Lung (tissue), 12 donors: Measurements from ENCODE around the gene COMMD1. TPM values are rescaled to one million over a fixed set of nuclear protein-coding genes. Genes with fewer than 3 reads are reported as not detected.
"Not testable (repeated sequence)": the region's sequence is repeated elsewhere in the genome, so short reads cannot be mapped to it uniquely, and the experiment has no call there.

Source experiments
- ATAC-seq: fragments of 200-7000 bp; cut with Tn5 transposase; one replicate; pipeline ENCODE4 v1.9.1; 2020; ENCODE audit warnings: moderate number of reproducible peaks; ENCODE audit not compliant: insufficient read depth, low FRiP score
- DNase-seq, 3 donors: peaks; one replicate each; pipeline ENCODE4 v3.0.0-alpha.2; 2013 to 2017
- H3K27ac ChIP-seq, 2 donors: one replicate each; pipeline ENCODE4 v1.5.1; 2013; ENCODE audit warnings: mild to moderate bottlenecking in 2 of 2, moderate library complexity in 2 of 2, control low read depth in 1 of 2, inconsistent platforms in 1 of 2, low read depth in 1 of 2, low read length in 1 of 2
- H3K27me3 ChIP-seq, 3 donors: one replicate each; pipeline ENCODE4 v1.5.1; 2013; ENCODE audit warnings: low read length in 2 of 3; ENCODE audit not compliant: control insufficient read depth in 3 of 3, insufficient read depth in 3 of 3
- H3K36me3 ChIP-seq, 4 donors: one replicate each; pipeline ENCODE4 v1.5.1; 2013; ENCODE audit warnings: low read length in 4 of 4, mild to moderate bottlenecking in 1 of 4, moderate library complexity in 1 of 4; ENCODE audit not compliant: control insufficient read depth in 4 of 4, insufficient read depth in 4 of 4
- H3K4me1 ChIP-seq, 5 donors: one replicate each; pipeline ENCODE4 v1.5.1; 2013; ENCODE audit warnings: low read length in 5 of 5, mild to moderate bottlenecking in 2 of 5, moderate library complexity in 1 of 5; ENCODE audit not compliant: control insufficient read depth in 5 of 5, insufficient read depth in 5 of 5
- H3K4me3 ChIP-seq: one replicate; pipeline ENCODE4 v1.5.1; 2013; ENCODE audit warnings: mild to moderate bottlenecking, control low read depth, moderate library complexity
- H3K9ac ChIP-seq, 2 donors: one replicate each; pipeline ENCODE4 v1.5.1; 2013; ENCODE audit warnings: low read length in 2 of 2, control low read depth in 1 of 2; ENCODE audit not compliant: insufficient read depth in 1 of 2
- H3K9me3 ChIP-seq, 4 donors: one replicate each; pipeline ENCODE4 v1.5.1; 2013; ENCODE audit warnings: low read length in 3 of 4, mild to moderate bottlenecking in 1 of 4, moderate library complexity in 1 of 4; ENCODE audit not compliant: control insufficient read depth in 4 of 4, insufficient read depth in 3 of 4
- WGBS, 2 donors: extraction: QIAGEN DNeasy Blood & Tissue Kit; methylation state at CpG; one replicate each; pipeline ENCODE4 v1.1.7; 2013; 5-methylcytosine and 5-hydroxymethylcytosine counted together
- polyA plus RNA-seq, 2 donors: library from polyadenylated mRNA; stranded (reverse); fragments of 200-250 nt; gene quantifications; one replicate each; pipeline ENCODE4 v1.2.1, GENCODE V29; 2013
- total RNA-seq, 2 donors: library from RNA; depleted of rRNA in 1 of 2; stranded (reverse); fragments of >200 nt in 1 of 2; gene quantifications; one replicate each; pipeline ENCODE4 v1.2.1, GENCODE V29; 2014 to 2021
- TF ChIP-seq, protein P1 (sequence below): IDR thresholded peaks from 2 replicates; pipeline ENCODE4 v1.5.1; 2012; ENCODE audit warnings: mild to moderate bottlenecking; ENCODE audit errors: control extremely low read depth, extremely low read depth
- donor health status: control.
- donor health status: control.
- donor health status: Bipolar disorder and iron deficiency.
- donor health status: healthy.
- donor health status: DM: yes; HTN: yes; CAD: no.

COMMD1 gene
- total and polyA plus RNA-seq, 4 donors: 31.0 to 41.7 (median 35.2) TPM

- no peaks in the 10 kb centered on the region for H3K27me3 ChIP-seq
- H3K9me3 ChIP-seq: peaks cover 0 to 5% (median 0%) of the 10 kb centered on the region in 4 donors
- no peak for ATAC-seq
- H3K9ac ChIP-seq: no peak overlapping the region
- TF ChIP-seq, protein P1, sequence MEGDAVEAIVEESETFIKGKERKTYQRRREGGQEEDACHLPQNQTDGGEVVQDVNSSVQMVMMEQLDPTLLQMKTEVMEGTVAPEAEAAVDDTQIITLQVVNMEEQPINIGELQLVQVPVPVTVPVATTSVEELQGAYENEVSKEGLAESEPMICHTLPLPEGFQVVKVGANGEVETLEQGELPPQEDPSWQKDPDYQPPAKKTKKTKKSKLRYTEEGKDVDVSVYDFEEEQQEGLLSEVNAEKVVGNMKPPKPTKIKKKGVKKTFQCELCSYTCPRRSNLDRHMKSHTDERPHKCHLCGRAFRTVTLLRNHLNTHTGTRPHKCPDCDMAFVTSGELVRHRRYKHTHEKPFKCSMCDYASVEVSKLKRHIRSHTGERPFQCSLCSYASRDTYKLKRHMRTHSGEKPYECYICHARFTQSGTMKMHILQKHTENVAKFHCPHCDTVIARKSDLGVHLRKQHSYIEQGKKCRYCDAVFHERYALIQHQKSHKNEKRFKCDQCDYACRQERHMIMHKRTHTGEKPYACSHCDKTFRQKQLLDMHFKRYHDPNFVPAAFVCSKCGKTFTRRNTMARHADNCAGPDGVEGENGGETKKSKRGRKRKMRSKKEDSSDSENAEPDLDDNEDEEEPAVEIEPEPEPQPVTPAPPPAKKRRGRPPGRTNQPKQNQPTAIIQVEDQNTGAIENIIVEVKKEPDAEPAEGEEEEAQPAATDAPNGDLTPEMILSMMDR: no peak
- no peak for DNase-seq
- no peak overlapping the region for H3K4me3 ChIP-seq
- 80 to 81% methylated on average over 3 of the region's 3 CpGs for WGBS, 2 donors
- no peaks in the 10 kb centered on the region for H3K36me3 ChIP-seq
- no peak overlapping the region for H3K27ac ChIP-seq
- H3K4me1 ChIP-seq: peaks cover 0 to 6% (median 2%) of the 10 kb centered on the region in 5 donors
These were observed 135.5 kb downstream of the COMMD1 start for GRCh38 chr2:62040926-62041325.

GRCh38 chr2:62041701-62042385 lies 136.4 kb downstream of the COMMD1 start:
- not testable (repeated sequence) for DNase-seq, H3K9me3 ChIP-seq, H3K9ac ChIP-seq, H3K4me1 ChIP-seq, H3K27ac ChIP-seq, H3K36me3 ChIP-seq, ATAC-seq, H3K4me3 ChIP-seq, H3K27me3 ChIP-seq
- 87 to 94% methylated on average over 16 of the region's 16 CpGs for WGBS, 2 donors

- ATAC-seq (no peak), DNase-seq (no peak)
- WGBS, 2 donors: 97 to 98% methylated on average over 30 of the region's 30 CpGs
- no peak overlapping the region for H3K4me3 ChIP-seq
- TF ChIP-seq, protein P1: no peak
- no peak overlapping the region for H3K9ac ChIP-seq
- H3K4me1 ChIP-seq: peaks cover 0 to 5% (median 2%) of the 10 kb centered on the region in 5 donors
- no peaks in the 10 kb centered on the region for H3K36me3 ChIP-seq
- H3K27ac ChIP-seq: no peak overlapping the region
- peaks cover 0 to 5% (median 0%) of the 10 kb centered on the region in 4 donors for H3K9me3 ChIP-seq
- H3K27me3 ChIP-seq: no peaks in the 10 kb centered on the region
These were observed 136.9 kb downstream of the COMMD1 start for GRCh38 chr2:62042400-62042799.

- Histone ChIP-seq H3K36me3 (no peaks in the 10 kb centered on the region), H3K4me1 (peaks cover 0 to 5% (median 2%) of the 10 kb centered on the region in 5 donors), H3K27ac (no peak overlapping the region), H3K27me3 (no peaks in the 10 kb centered on the region), H3K9ac (no peak overlapping the region), H3K4me3 (no peak overlapping the region), H3K9me3 (peaks cover 0 to 5% (median 0%) of the 10 kb centered on the region in 4 donors)
- 95 to 96% methylated on average over 2 of the region's 2 CpGs for WGBS, 2 donors
- ATAC-seq (no peak), DNase-seq (no peak)
- TF ChIP-seq, protein P1: no peak
These were observed 137.5 kb downstream of the COMMD1 start for GRCh38 chr2:62042944-62043343.
